C1 segment of cervical spinal cord (tissue), 14 donors: Measurements from ENCODE around the gene NOP53.
"Not testable (repeated sequence)": the region's sequence is repeated elsewhere in the genome, so short reads cannot be mapped to it uniquely, and the experiment has no call there.

ENCODE experiments used
- DNase-seq, 14 donors: peaks; one replicate each; lab custom pipeline; 2025; lab: John Stamatoyannopoulos, UW

The NOP53 gene

DNA sequence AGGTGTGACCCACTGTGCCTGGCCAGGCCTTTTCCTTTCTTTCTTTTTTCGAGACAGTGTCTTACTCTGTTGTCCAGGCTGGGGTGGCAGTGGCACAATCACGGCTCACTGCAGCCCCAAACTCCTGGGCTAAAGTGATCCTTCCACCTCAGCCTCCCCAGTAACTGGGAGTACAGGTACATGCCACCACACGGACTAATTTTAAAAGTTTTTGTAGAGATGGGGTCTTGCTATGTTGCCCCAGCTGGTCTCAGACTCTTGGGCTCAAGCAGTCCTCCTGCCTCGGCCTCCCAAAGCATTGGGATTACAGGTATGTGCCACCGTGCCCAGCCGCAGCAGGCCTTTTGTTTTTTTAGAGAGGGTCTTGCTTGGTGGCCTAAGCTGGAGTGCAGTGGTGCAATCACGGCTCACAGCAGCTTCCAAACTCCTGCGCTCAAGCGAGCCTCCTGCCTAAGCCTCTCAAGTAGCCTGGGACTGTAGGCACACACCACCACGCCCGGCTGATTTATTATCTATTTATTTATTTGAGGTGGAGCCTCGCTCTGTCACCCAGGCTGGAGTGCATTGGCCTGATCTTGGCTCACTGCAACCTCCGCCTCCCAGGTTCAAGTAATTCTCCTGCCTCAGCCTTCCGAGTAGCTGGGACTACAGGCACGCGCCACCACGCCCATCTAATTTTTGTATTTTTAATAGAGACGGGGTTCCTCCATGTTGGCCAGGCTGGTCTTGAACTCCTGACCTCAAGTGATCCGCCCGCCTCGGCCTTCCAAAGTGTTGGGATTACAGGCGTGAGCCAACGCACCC, 32.1 kb downstream of the NOP53 start:
- DNase-seq: not testable (repeated sequence)

GRCh38 chr19:47778049-47778953, 33.0 kb downstream of the NOP53 start, which contains the start of gene SELENOW:
TSS of gene SELENOW (plus strand) at chr19:47778703. CDS start at chr19:47778786, 83 bp downstream.
- peak; percentile 53 to 92 (median 84) for DNase-seq

DNA sequence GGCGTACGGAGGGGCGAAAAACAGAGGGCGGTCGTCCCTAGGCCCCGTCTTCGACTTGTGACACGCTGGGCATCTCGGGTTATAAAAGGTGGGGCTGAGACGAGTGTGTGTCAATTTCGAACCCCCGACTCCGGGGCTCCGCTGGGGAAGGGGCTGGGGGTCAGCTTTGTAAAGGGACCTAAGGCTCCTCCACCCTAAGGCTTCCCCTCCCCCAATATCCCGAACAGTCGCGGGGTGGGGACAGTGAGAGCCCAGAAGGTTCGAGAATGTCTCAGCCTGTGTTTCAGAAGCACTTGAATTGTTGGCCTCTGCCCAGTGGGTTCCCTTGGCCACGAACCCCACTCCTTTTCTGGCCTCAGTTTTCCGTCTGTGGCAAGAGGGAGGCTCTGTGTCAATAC, 33.6 kb downstream of the NOP53 start:
- peak in 12 of 14 donors; percentile 34 to 67 (median 58) for DNase-seq

DNA sequence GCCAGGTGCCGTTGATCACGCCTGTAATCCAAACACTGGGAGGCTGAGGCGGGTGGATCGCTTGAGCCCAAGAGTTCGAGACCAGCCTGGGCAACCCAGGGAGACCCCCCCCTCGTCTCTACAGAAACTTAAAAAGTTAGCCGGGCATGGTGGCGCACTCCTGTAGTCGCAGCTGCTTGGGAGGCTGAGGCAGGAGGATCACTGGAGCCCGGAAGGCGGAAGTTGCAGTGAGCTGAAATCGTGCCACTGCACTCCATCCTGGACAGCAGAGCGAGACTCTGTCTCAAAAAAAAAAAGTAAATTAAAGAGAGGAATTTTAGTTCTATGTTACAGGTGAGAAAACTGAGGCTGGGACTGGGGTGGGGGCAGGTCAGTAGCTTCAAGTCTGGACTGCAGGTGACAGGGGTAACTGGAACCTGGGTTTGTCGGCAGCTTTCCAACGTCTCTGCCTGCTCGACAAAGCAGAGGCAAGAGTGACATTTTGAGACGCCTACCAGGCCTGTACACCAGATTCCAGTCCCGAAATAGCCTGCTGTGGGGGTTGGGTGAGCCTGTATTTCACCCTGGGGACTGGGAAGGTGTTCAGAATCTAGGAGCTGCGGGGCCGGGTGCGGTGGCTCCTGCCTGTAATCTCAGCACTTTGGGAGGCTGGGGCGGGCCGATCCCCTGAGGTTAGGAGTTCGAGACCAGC, 34.3 kb downstream of the NOP53 start:
- peak in 7 of 14 donors; percentile 11 to 79 (median 21) for DNase-seq

DNA sequence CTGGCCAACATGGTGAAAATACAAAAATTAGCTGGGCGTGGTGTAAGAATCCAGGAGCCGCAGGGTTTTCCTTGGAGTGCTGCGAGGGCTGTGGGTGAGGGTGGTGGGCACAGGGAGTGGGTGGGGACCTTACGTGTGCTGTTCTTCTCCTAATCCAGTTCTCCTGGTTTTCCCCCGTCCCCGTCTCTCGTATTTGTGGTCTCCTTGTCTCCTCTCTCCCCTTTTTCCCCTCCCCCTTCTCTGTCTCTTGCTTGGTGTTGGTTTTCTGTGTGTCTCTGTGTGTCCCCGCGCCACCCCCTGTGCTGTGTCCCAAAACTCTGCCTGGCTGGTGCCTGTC, 34.8 kb downstream of the NOP53 start:
- DNase-seq: peak in 1 of 14 donors; percentile 42

DNA sequence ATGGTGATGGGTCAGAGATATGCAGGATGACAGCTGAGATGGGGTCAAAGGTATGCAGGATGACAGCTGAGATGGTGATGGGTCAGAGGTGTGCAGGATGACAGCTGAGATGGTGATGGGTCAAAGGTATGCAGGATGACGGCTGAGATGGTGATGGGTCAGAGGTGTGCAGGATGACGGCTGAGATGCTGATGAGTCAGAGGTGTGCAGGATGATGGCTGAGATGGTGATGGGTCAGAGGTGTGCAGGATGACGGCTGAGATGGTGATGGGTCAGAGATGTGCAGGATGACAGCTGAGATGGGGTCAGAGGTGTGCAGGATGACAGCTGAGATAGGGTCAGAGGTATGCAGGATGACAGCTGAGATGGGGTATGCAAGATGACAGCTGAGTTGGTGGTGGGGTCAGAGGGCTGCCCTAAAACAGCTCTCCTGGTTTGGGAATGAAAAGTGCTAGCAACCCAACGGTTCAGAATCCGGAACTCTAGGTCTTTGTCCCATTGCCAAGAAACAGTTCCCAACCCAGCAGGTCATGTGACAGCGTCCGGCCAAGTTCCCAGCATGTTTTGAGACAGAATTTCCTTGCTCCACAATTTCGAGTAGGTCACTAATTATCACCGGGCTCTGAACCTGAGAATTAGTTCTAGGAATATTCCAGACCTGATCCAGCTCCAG, 36.4 kb downstream of the NOP53 start:
- peak in 12 of 14 donors; percentile 20 to 69 (median 45) for DNase-seq

- no peak for DNase-seq
Observed at GRCh38 chr19:47786566-47786965, 41.2 kb downstream of the NOP53 start.

GRCh38 chr19:47787307-47787706, 42.0 kb downstream of the NOP53 start:
- DNase-seq: not testable (repeated sequence)

GRCh38 chr19:47789811-47790210, 44.5 kb downstream of the NOP53 start:
- not testable (repeated sequence) for DNase-seq

- DNase-seq: peak in 12 of 14 donors; percentile 12 to 78 (median 40)
Observed at GRCh38 chr19:47790398-47790814, 45.1 kb downstream of the NOP53 start.

DNA sequence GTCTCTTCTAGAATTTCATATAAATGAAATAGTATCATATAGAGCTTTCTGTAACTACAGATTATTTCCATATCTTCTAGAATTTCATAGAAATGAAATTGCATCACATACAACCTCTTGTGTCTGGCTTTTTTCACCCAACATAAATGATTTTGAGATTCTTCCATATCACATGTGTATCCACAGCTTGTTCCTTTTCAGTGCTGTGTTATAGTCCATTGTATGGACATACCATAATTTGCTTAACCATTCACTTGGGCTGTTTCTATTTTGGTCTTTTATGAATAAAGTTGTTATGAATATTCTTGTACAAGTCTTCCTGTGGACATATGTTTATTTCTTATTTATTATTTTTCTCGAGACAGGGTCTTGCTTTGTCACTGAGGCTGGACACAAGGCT, 47.3 kb downstream of the NOP53 start:
- no peak for DNase-seq

DNA sequence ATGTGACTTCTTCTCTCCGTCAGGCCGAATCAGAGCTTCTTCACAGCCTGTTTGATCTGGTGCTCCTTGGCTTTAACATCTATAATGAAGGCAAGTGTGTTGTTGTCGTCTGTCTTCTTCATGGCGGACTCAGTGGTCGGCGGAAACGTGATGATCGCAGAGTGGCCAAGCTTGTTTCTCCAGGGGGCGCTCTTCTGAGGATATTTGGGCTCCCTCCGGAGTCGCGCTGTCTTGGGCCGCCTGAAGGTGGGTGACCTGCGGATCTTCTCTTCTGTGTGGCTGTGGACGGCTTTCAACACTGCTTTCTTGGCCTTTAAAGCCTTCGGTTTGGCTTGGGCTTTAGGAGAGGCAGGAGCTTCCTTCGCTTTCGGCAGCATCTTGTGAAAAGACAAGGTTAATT, 49.2 kb downstream of the NOP53 start:
- DNase-seq: no peak

DNA sequence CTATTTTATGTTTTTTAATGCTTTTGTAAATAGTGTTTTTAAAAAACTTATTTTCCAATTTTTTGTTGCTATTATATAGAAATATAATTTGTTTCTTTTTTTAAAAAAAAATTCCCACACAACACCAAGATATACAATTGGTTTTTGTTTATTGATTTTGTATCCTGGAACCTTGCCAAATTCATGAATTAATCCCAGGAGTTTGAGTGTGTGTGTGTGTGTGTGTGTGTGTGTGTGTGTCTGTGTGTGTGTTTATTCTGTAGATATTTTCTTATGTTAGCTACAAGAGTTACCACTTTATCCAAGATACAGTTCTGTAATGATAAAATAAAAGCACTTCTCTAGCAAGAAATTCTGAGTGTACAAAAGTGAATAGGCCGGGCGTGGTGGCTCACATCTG, 51.4 kb downstream of the NOP53 start:
- no peak for DNase-seq

- no peak for DNase-seq
Observed at GRCh38 chr19:47797996-47798903, 52.9 kb downstream of the NOP53 start.

DNA sequence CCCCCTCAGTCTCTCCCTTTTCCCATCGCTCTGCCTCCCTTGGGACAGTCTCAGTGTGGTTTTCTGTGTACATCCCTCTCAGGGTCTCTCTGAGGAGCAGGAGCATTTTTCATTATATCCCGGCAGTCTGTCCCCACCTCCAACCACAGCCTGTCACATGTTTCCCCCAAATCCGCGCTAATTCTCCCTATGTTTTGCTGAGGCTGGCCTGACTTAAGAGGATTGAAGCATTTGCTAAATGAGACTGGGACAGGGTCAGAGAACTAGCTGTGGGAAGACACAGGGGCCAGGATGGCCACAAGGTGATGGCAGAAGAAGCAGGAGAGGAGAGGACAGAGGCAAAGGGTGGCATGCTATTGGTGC, 53.5 kb downstream of the NOP53 start:
- no peak for DNase-seq

- DNase-seq: no peak
Observed at GRCh38 chr19:47801270-47801669, 55.9 kb downstream of the NOP53 start.

GRCh38 chr19:47802521-47803043, 57.2 kb downstream of the NOP53 start:
- no peak for DNase-seq

- not testable (repeated sequence) for DNase-seq
Observed at GRCh38 chr19:47803148-47803547, 57.8 kb downstream of the NOP53 start.

- not testable (repeated sequence) for DNase-seq
Observed at GRCh38 chr19:47803671-47804070, 58.3 kb downstream of the NOP53 start.

- not testable (repeated sequence) for DNase-seq
Observed at GRCh38 chr19:47804451-47804850, 59.1 kb downstream of the NOP53 start, which contains the start of gene TPRX1. TSS of gene TPRX1 (minus strand) at chr19:47804551. CDS start at chr19:47804539, 12 bp downstream.
